NCI-H1417 treated with DMSO at 0.1 percent for 48 hours (cell line): Measurements from ENCODE around the gene KCMF1.

Source experiments
- DNase-seq: peaks from one replicate; lab custom pipeline; 2025; lab: John Stamatoyannopoulos, UW

KCMF1 gene

GRCh38 chr2:85083092-85083491 lies 112.1 kb downstream of the KCMF1 start:
- DNase-seq = no peak

GRCh38 chr2:85085563-85085962 lies 114.6 kb downstream of the KCMF1 start:
- no peak for DNase-seq

GRCh38 chr2:85087541-85087940 lies 116.6 kb downstream of the KCMF1 start:
- DNase-seq = no peak

GRCh38 chr2:85088921-85089320 lies 118.0 kb downstream of the KCMF1 start:
- DNase-seq = no peak

GRCh38 chr2:85089585-85089984 lies 118.6 kb downstream of the KCMF1 start:
- no peak for DNase-seq

GRCh38 chr2:85091838-85092237 lies 120.9 kb downstream of the KCMF1 start:
- DNase-seq = no peak

- DNase-seq = no peak
Measured at GRCh38 chr2:85095094-85095493, 124.1 kb downstream of the KCMF1 start.

- DNase-seq = no peak
Measured at GRCh38 chr2:85096616-85097015, 125.7 kb downstream of the KCMF1 start.

- no peak for DNase-seq
Measured at GRCh38 chr2:85104228-85104627, 133.3 kb downstream of the KCMF1 start.

- no peak for DNase-seq
Measured at GRCh38 chr2:85106489-85107180, 135.7 kb downstream of the KCMF1 start.
